Lower leg skin (tissue), 3 donors: ENCODE data around the gene MARCKS.
A peak's percentile ranks its signal among the peaks of the same experiment; 100 is the strongest.

Experiments used
- POLR2A ChIP-seq, 2 donors: fragments of 450-650 bp; IDR thresholded peaks; one replicate each; pipeline ENCODE4 v1.6.1; 2016 to 2017; ENCODE audit warnings: antibody characterized with exemption in 2 of 2, mild to moderate bottlenecking in 1 of 2, moderate library complexity in 1 of 2
- TF ChIP-seq, protein P1 (sequence below), 3 donors: fragments of 450-650 bp; IDR thresholded peaks; one replicate each; pipeline ENCODE4 v1.5.1; 2016; ENCODE audit warnings: antibody characterized with exemption in 3 of 3, mild to moderate bottlenecking in 3 of 3, moderate library complexity in 2 of 3

DNA sequence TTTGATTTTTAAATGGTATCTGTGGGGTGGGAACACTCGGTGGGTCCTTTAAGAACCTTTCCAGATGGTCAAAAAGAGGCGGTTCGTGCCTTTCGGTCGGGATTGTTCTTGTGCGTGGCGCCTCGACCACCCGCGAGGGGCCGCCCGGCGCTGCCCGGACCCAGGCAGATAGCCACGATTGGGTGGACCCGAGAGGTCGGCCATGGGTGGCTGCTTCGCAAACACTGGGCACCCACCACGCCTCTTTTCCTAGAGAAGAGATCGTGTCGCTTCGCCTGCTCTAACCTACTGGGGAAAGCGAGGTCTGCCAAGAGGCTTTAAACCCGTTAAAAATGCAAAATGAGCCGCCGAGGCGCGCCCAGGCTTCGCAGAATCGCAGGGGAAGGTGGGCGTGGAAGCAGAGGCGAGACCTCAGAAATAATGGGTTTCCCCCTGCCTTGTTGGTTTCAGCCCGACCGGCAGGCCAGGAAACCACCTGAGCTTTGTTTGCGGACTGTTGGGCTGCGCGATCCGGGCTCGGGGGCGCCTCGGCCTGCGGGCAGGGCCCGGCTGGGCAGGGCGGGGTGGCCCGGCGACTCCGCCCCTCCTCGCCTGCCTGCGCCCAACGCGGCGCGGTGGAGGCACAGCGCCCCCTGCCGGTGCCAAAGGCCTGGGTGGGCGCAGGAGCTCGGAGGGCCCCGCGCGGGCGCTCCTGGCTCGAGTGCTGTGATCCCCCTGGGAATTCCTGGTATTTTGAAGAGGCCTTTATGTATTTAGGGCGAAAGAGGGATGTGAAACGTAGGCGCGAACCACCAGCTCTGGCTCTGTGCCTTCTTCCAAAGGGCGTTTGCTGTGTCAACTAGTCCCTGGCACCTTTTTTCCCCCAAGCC is 1.6 kb downstream of the MARCKS start:
- TF ChIP-seq, protein P1, sequence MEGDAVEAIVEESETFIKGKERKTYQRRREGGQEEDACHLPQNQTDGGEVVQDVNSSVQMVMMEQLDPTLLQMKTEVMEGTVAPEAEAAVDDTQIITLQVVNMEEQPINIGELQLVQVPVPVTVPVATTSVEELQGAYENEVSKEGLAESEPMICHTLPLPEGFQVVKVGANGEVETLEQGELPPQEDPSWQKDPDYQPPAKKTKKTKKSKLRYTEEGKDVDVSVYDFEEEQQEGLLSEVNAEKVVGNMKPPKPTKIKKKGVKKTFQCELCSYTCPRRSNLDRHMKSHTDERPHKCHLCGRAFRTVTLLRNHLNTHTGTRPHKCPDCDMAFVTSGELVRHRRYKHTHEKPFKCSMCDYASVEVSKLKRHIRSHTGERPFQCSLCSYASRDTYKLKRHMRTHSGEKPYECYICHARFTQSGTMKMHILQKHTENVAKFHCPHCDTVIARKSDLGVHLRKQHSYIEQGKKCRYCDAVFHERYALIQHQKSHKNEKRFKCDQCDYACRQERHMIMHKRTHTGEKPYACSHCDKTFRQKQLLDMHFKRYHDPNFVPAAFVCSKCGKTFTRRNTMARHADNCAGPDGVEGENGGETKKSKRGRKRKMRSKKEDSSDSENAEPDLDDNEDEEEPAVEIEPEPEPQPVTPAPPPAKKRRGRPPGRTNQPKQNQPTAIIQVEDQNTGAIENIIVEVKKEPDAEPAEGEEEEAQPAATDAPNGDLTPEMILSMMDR (IDR thresholded peaks at IDR 0.05) = peak in 2 of 3 donors; percentile 28 to 77
- TF ChIP-seq POLR2A (IDR thresholded peaks at IDR 0.05) = no peak
